SK-N-SH (cell line): ENCODE data around the gene CADM1. TPM values are rescaled to one million over a fixed set of nuclear protein-coding genes. Genes with fewer than 3 reads are reported as not detected.

Source experiments
- CTCF ChIA-PET: fragments of 300-600, 350-600 bp; formaldehyde crosslinking; extraction: SDS; loops from one replicate; lab custom pipeline; 2021; lab: Yijun Ruan, JAX
- POLR2A ChIA-PET: fragments of 350-600 bp; sonication (Branson Sonifier 250); formaldehyde crosslinking; extraction: SDS; loops from one replicate; lab custom pipeline; 2020; ENCODE audit warnings: antibody characterized with exemption, inconsistent platforms; lab: Yijun Ruan, JAX
- DNase-seq: peaks from one replicate; pipeline ENCODE4 v3.0.0; 2012
- H2AFZ ChIP-seq: fragments of 200-600 bp; sonication (generic); 2 replicates; pipeline ENCODE4 v1.8.1; 2016; ENCODE audit warnings: antibody characterized with exemption, mild to moderate bottlenecking, low read depth
- H3F3A ChIP-seq: fragments of 200-600 bp; sonication (generic); replicated peaks from 2 replicates; pipeline ENCODE3; 2016; ENCODE audit warnings: antibody characterized with exemption, mild to moderate bottlenecking; ENCODE audit not compliant: insufficient read depth
- H3K27ac ChIP-seq, 2 experiments: fragments of 200-500 bp in 1 of 2; fragments of 200-600 bp in 1 of 2; sonication (Bioruptor generic) in 1 of 2; sonication (generic), shearing (Covaris generic) in 1 of 2; 2 replicates each; pipeline versions ENCODE4 v1.5.1 to v1.6.1; 2014 to 2016; ENCODE audit warnings: low read depth in 2 of 2, inconsistent platforms in 1 of 2, low read length in 1 of 2, mild to moderate bottlenecking in 1 of 2, mixed read lengths in 1 of 2
- H3K27me3 ChIP-seq: fragments of 200-600 bp; sonication (generic), shearing (Covaris generic); 2 replicates; pipeline ENCODE4 v1.6.1; 2016; ENCODE audit warnings: mixed run types; ENCODE audit not compliant: insufficient read depth
- H3K36me3 ChIP-seq, 2 experiments: fragments of 200-500 bp in 1 of 2; fragments of 200-600 bp in 1 of 2; sonication (Bioruptor generic) in 1 of 2; sonication (generic) in 1 of 2; replicated peaks in 1 of 2; 2 replicates each; pipeline versions ENCODE3 to v1.5.1; 2014 to 2016; ENCODE audit warnings: low read length in 1 of 2, mild to moderate bottlenecking in 1 of 2; ENCODE audit not compliant: insufficient read depth in 2 of 2, control insufficient read depth in 1 of 2
- H3K4me1 ChIP-seq, 2 experiments: fragments of 200-500 bp in 1 of 2; fragments of 200-600 bp in 1 of 2; sonication (Bioruptor generic) in 1 of 2; sonication (generic), shearing (Covaris generic) in 1 of 2; 2 replicates each; pipeline versions ENCODE4 v1.5.1 to v1.6.1; 2014 to 2016; ENCODE audit warnings: low read depth in 1 of 2, low read length in 1 of 2, mixed run types in 1 of 2; ENCODE audit not compliant: insufficient read depth in 2 of 2, control insufficient read depth in 1 of 2
- H3K4me2 ChIP-seq: fragments of 200-600 bp; sonication (generic), shearing (Covaris generic); 2 replicates; pipeline ENCODE4 v1.6.1; 2017; ENCODE audit warnings: mixed run types
- H3K4me3 ChIP-seq, 2 experiments: fragments of 200-500 bp in 1 of 2; fragments of 200-600 bp in 1 of 2; sonication (Bioruptor generic) in 1 of 2; sonication (generic), shearing (Covaris generic) in 1 of 2; 2 replicates each; pipeline versions ENCODE4 v1.5.1 to v1.8.1; 2014 to 2016; ENCODE audit warnings: low read depth in 2 of 2, inconsistent platforms in 1 of 2, low read length in 1 of 2, mild to moderate bottlenecking in 1 of 2, mixed read lengths in 1 of 2, moderate library complexity in 1 of 2
- H3K79me2 ChIP-seq: fragments of 200-600 bp; sonication (generic); 2 replicates; pipeline ENCODE4 v1.8.1; 2017; ENCODE audit warnings: mild to moderate bottlenecking; ENCODE audit not compliant: insufficient read depth
- H3K9ac ChIP-seq: fragments of 200-600 bp; sonication (generic); 2 replicates; pipeline ENCODE4 v1.6.1; 2017; ENCODE audit warnings: mixed run types
- H3K9me2 ChIP-seq: fragments of 200-600 bp; sonication (generic); 2 replicates; pipeline ENCODE4 v1.6.1; 2017; ENCODE audit warnings: mixed run types
- H3K9me3 ChIP-seq: fragments of 200-600 bp; sonication (generic); 2 replicates; pipeline ENCODE4 v1.6.1; 2017; ENCODE audit warnings: mixed run types, mild to moderate bottlenecking, moderate library complexity
- H4K20me1 ChIP-seq: fragments of 200-600 bp; sonication (generic); 2 replicates; pipeline ENCODE4 v1.6.1; 2017; ENCODE audit warnings: mild to moderate bottlenecking, mixed run types; ENCODE audit not compliant: insufficient read depth
- CTCF ChIP-seq: fragments of 200-600 bp; sonication (generic); IDR thresholded peaks from 2 replicates; pipeline ENCODE4 v1.6.1; 2017; ENCODE audit warnings: antibody characterized with exemption, mild to moderate bottlenecking, moderate library complexity
- EZH2phosphoT487 ChIP-seq: fragments of 200-600 bp; sonication (generic); IDR thresholded peaks from 2 replicates; pipeline ENCODE4 v1.6.1; 2017; ENCODE audit warnings: low read depth, mixed run types, mild to moderate bottlenecking, antibody characterized with exemption, moderate library complexity, borderline replicate concordance
- FOSL2 ChIP-seq: IDR thresholded peaks from 2 replicates; pipeline ENCODE4 v1.4.0; 2012; ENCODE audit warnings: low read depth, mild to moderate bottlenecking, moderate library complexity, borderline replicate concordance
- IRF3 ChIP-seq: fragments of 150-350 bp; IDR thresholded peaks from 2 replicates; pipeline ENCODE4 v1.6.1; 2016; ENCODE audit warnings: mild to moderate bottlenecking, low read depth, low read length
- MEF2A ChIP-seq: IDR thresholded peaks from 2 replicates; pipeline ENCODE4 v1.4.0; 2012; ENCODE audit warnings: low read depth, borderline replicate concordance
- POLR2AphosphoS5 ChIP-seq: IDR thresholded peaks from 2 replicates; pipeline ENCODE4 v1.6.1; 2012; ENCODE audit warnings: low read depth, low read length
- RAD21 ChIP-seq: IDR thresholded peaks from 2 replicates; pipeline ENCODE4 v1.6.1; 2012; ENCODE audit warnings: mild to moderate bottlenecking, low read length
- RCOR1 ChIP-seq: fragments of 150-350 bp; IDR thresholded peaks from 2 replicates; pipeline ENCODE4 v1.6.1; 2017; ENCODE audit warnings: antibody characterized with exemption, low read length
- REST ChIP-seq: IDR thresholded peaks from 2 replicates; pipeline ENCODE4 v1.6.1; 2012; ENCODE audit warnings: mild to moderate bottlenecking, low read depth, low read length, moderate library complexity
- RFX5 ChIP-seq: IDR thresholded peaks from 2 replicates; pipeline ENCODE4 v1.6.1; 2012; ENCODE audit warnings: mild to moderate bottlenecking, improper control_type of control experiment, low read length
- SIN3A ChIP-seq: IDR thresholded peaks from 2 replicates; pipeline ENCODE4 v1.6.1; 2012; ENCODE audit warnings: low read depth, mild to moderate bottlenecking, low read length, moderate library complexity, borderline replicate concordance
- SMC3 ChIP-seq: IDR thresholded peaks from 2 replicates; pipeline ENCODE4 v1.6.1; 2012; ENCODE audit warnings: low read depth, low read length, improper control_type of control experiment
- TCF12 ChIP-seq: IDR thresholded peaks from 2 replicates; pipeline ENCODE4 v1.4.0; 2012
- WGBS: methylation state at CpG from one replicate; pipeline ENCODE4 v1.1.6; 2017; ENCODE audit warnings: low lambda C conversion rate; 5-methylcytosine and 5-hydroxymethylcytosine counted together
- polyA plus RNA-seq, 3 experiments: library from polyadenylated mRNA; depleted of rRNA; stranded (reverse); fragments of >200 nt; gene quantifications; 2 replicates each; pipeline ENCODE4 v1.2.3, GENCODE V29; 2012

The CADM1 gene
- polyA plus RNA-seq, 1 of the 3 experiments (the other 2 are of a cell fraction): 7.9 TPM

GRCh38 chr11:115545581-115546210, 41.5 kb upstream of the CADM1 start:
- H3K4me1 ChIP-seq: no peaks in the 10 kb centered on the region; a peak in 1 of 4 replicates
- CTCF ChIA-PET: no interaction called here
- no peaks in the 10 kb centered on the region for H4K20me1 ChIP-seq
- H3K4me3 ChIP-seq: no peak overlapping the region
- H3K27me3 ChIP-seq: no peaks in the 10 kb centered on the region
- H3K9me2 ChIP-seq: no peaks in the 10 kb centered on the region
- H2AFZ ChIP-seq: no peak overlapping the region
- TF ChIP-seq CTCF (no peak), SIN3A (no peak), SMC3 (no peak), RFX5 (no peak), REST (no peak), IRF3 (no peak)
- TF ChIP-seq, all 33 proteins: peak for 0
- Histone ChIP-seq H3K9ac (no peak overlapping the region), H3K27ac (no peak overlapping the region), H3K36me3 (no peaks in the 10 kb centered on the region), H3F3A (no peaks in the 10 kb centered on the region), H3K79me2 (no peaks in the 10 kb centered on the region), H3K9me3 (no peaks in the 10 kb centered on the region), H3K4me2 (no peak overlapping the region)
- POLR2A ChIA-PET: no interaction called here
- no peak for DNase-seq
- WGBS: 17% methylated on average over 2 of the region's 2 CpGs

- TF ChIP-seq RAD21 (no peak), POLR2AphosphoS5 (no peak), FOSL2 (no peak), RCOR1 (no peak), MEF2A (no peak), TCF12 (no peak), CTCF (no peak), EZH2phosphoT487 (no peak), SMC3 (no peak), SIN3A (no peak)
- Histone ChIP-seq H3K36me3 (no peaks in the 10 kb centered on the region), H4K20me1 (no peaks in the 10 kb centered on the region), H3F3A (no peaks in the 10 kb centered on the region), H3K9me3 (no peaks in the 10 kb centered on the region), H2AFZ (no peak overlapping the region), H3K27me3 (no peaks in the 10 kb centered on the region), H3K27ac (no peak overlapping the region), H3K79me2 (no peaks in the 10 kb centered on the region), H3K4me3 (no peak overlapping the region), H3K4me2 (no peak overlapping the region), H3K4me1 (no peaks in the 10 kb centered on the region; a peak in 1 of 4 replicates), H3K9me2 (no peaks in the 10 kb centered on the region), H3K9ac (no peak overlapping the region)
- ChIA-PET CTCF (interaction anchor here (0.8 to 1.0 kb wide), 2 partner anchors 15 to 29 kb away, joined by 3 to 4 read pairs; no protein-coding TSS in a partner anchor), POLR2A (no interaction called here)
- no peak for DNase-seq
- WGBS: 14% methylated on average over 2 of the region's 2 CpGs
These were observed 40.3 kb upstream of the CADM1 start for GRCh38 chr11:115544422-115544948.
